ENCODE data around the gene RINL. TPM values are rescaled to one million over a fixed set of nuclear protein-coding genes. Genes with fewer than 3 reads are reported as not detected.

The RINL gene, protein sequence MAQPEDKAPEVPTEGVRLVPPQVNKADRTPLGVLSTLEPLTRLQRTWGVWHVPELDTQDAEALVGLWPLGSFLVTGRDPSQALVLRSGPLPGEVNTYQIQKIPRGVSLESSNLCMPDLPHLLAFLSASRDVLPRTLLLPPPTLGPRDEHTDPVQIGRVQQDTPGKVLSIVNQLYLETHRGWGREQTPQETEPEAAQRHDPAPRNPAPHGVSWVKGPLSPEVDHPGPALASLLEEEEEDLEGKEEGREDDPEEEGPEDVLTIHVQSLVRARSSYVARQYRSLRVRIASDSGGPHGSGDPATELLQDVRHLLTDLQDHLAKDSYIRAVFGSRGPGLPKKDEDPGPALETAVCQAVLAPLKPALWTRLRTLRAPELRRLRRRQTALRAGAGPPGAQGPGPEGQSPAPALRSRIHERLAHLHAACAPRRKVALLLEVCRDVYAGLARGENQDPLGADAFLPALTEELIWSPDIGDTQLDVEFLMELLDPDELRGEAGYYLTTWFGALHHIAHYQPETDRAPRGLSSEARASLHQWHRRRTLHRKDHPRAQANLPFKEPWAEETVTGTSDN
- 2.2 to 4.9 TPM (median 3.0 TPM) in 5 replicates for total RNA-seq (2022; extraction: Qiagen RNA extraction; ENCODE audit: low read depth)

DNA sequence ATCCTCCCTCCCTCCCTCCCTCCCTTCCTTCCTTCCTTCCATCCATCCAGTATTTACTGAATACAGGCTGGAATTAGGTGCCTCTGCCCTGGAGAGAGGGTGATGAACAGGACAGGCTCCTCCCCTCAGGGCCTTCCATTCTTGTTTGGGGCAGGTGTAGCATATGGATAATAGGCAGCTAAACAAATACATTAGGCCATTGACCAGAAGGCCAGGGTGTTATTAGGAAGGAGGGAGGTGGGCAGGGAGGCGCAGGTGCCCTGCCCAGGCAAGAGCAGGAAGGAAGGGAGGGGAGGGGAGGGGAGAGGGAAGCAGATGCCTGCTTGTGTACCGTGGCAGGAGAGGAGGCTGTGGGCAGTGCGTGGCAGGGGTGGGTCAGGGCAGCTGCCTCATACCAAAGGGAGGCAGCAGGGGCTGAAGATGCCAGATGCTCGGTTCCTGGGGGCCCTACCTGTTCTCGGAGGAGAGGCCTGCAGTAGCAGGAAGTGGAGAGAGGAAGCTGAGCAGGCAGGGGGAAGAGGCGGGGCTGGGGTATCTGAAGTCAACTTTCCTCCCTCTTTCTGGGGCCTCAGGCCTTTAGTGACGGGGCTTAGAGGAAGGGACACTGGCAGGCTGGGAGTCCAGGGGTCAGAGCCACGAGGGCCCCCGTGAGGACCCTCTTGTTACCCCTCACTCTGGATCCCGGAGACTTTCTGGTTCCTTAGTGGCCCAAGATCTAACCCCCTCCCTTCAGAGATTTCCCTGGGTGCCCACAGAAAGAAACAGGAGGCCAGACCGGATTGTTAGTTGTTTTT, at the start of gene RINL:
RINL (minus strand) TSS at position 495 of the 794 bp plus-strand sequence. CDS start 1,533 bp downstream, outside the sequence.

GRCh38 chr19:38899447-38900201, 21.5 kb upstream of the RINL start, which contains the start of the genes NFKBIB and SIRT2:
NFKBIB (plus strand) TSS chr19:38899969; CDS start chr19:38900033, 64 bp downstream.
SIRT2 (minus strand) TSS chr19:38899618; CDS start chr19:38899521, 97 bp downstream.

DNA sequence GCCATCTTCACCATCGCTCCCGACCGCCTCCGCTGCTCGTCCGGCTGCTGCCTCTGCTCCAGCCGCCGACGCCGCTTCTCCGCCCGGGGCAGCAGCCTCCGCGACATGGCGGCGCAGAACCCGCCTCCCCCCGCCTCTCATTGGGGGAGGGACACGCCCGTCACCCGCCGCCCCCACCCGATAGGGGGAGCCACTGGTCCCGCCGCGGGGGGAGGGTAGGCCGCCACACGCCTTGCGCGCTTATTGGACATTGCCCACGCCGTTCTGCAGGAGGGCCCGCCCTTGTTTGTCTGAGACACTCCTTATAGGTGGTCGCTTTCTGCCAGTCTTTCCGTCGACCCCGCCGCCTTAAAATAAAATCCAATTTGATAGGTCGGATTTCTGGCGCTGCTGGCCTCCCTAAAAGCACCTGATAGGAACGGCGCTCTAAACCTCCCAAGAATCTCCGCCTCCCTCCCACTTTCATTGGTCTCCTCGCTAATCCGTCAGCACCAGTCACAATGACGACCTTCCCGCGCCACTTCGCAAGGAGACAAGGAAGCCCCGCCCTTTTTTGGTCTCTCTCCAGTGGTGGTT, 28.1 kb downstream of the RINL start, which contains the start of gene HNRNPL:
HNRNPL (minus strand) TSS at position 127 of the 576 bp plus-strand sequence; CDS start at position 107, 20 bp downstream.

Other genes with a start within 250 kb of the RINL start
- 958 to 1,261 TPM (median 1,171 TPM) in 5 replicates for gene ACTN4, start 230.6 kb downstream of the RINL start, total RNA-seq (2022; extraction: Qiagen RNA extraction; ENCODE audit: low read depth)
- 4.7 to 6.8 TPM (median 6.0 TPM) in 5 replicates for gene CAPN12, start 133.8 kb downstream of the RINL start, total RNA-seq (2022; extraction: Qiagen RNA extraction; ENCODE audit: low read depth)
- gene LGALS7, start 104.8 kb downstream of the RINL start, total RNA-seq (2022; extraction: Qiagen RNA extraction; ENCODE audit: low read depth), result 0.73 to 0.97 TPM (median 0.78 TPM) in 3 of 5 replicates, not detected in the others
- not detected in 5 replicates for gene LGALS7B, start 89.1 kb downstream of the RINL start, total RNA-seq (2022; extraction: Qiagen RNA extraction; ENCODE audit: low read depth)
- 0.48 to 1.7 TPM (median 1.2 TPM) in 5 replicates for gene LGALS4, start 65.3 kb downstream of the RINL start, total RNA-seq (2022; extraction: Qiagen RNA extraction; ENCODE audit: low read depth)
- 273 to 379 TPM (median 296 TPM) in 5 replicates for gene ECH1, start 46.5 kb downstream of the RINL start, total RNA-seq (2022; extraction: Qiagen RNA extraction; ENCODE audit: low read depth)
- gene HNRNPL, start 28.3 kb downstream of the RINL start, total RNA-seq (2022; extraction: Qiagen RNA extraction; ENCODE audit: low read depth), result 295 to 373 TPM (median 340 TPM) in 5 replicates
- gene SIRT2, start 21.3 kb upstream of the RINL start, total RNA-seq (2022; extraction: Qiagen RNA extraction; ENCODE audit: low read depth), result 26.5 to 39.2 TPM (median 37.4 TPM) in 5 replicates
- 49.2 to 111 TPM (median 99.2 TPM) in 5 replicates for gene NFKBIB, start 21.7 kb upstream of the RINL start, total RNA-seq (2022; extraction: Qiagen RNA extraction; ENCODE audit: low read depth)
- 0.27 to 1.0 TPM (median 0.95 TPM) in 5 replicates for gene CCER2, start 33.9 kb upstream of the RINL start, total RNA-seq (2022; extraction: Qiagen RNA extraction; ENCODE audit: low read depth)
- 48.7 to 60.6 TPM (median 54.6 TPM) in 5 replicates for gene SARS2, start 52.5 kb upstream of the RINL start, total RNA-seq (2022; extraction: Qiagen RNA extraction; ENCODE audit: low read depth)
- 156 to 292 TPM (median 268 TPM) in 5 replicates for gene MRPS12, start 52.7 kb upstream of the RINL start, total RNA-seq (2022; extraction: Qiagen RNA extraction; ENCODE audit: low read depth)
- 60.0 to 90.4 TPM (median 86.0 TPM) in 5 replicates for gene FBXO17, start 97.5 kb upstream of the RINL start, total RNA-seq (2022; extraction: Qiagen RNA extraction; ENCODE audit: low read depth)
- 2.7 to 7.5 TPM (median 4.6 TPM) in 5 replicates for gene FBXO27, start 154.3 kb upstream of the RINL start, total RNA-seq (2022; extraction: Qiagen RNA extraction; ENCODE audit: low read depth)
- gene ACP7, start 206.1 kb upstream of the RINL start, total RNA-seq (2022; extraction: Qiagen RNA extraction; ENCODE audit: low read depth), result 0.14 to 0.23 TPM (median 0.15 TPM) in 3 of 5 replicates, not detected in the others
- gene PAK4, start 247.5 kb upstream of the RINL start, total RNA-seq (2022; extraction: Qiagen RNA extraction; ENCODE audit: low read depth), result 59.1 to 132 TPM (median 113 TPM) in 5 replicates

Data from A549 treated with ZK216348 at 1 μM for 4 hours (cell line).